Activated T-helper 17 cell treated with anti-CD3 and anti-CD28 coated beads, Interleukin-2, amount 50 U/mL, for 72 hours (primary cell): ENCODE results near the gene GJB4. TPM values are rescaled to one million over a fixed set of nuclear protein-coding genes. Genes with fewer than 3 reads are reported as not detected.

Source experiments
- ATAC-seq: fragments of 150-1000 bp; cut with Tn5 transposase; replicated peaks from 2 replicates; pipeline ENCODE4 v1.10.0; 2021; ENCODE audit warnings: mild to moderate bottlenecking, moderate library complexity
- H3K27ac Mint-ChIP-seq: one replicate; pipeline ENCODE4 v1.8.0; 2022; ENCODE audit warnings: mixed read lengths
- H3K27me3 Mint-ChIP-seq: one replicate; pipeline ENCODE4 v1.8.0; 2022; ENCODE audit warnings: mixed read lengths
- H3K36me3 Mint-ChIP-seq: one replicate; pipeline ENCODE4 v1.8.0; 2022; ENCODE audit warnings: low read depth, mild to moderate bottlenecking, mixed read lengths
- H3K4me1 Mint-ChIP-seq: one replicate; pipeline ENCODE4 v1.8.0; 2022; ENCODE audit warnings: mixed read lengths
- H3K4me3 Mint-ChIP-seq: one replicate; pipeline ENCODE4 v1.8.0; 2022; ENCODE audit warnings: mild to moderate bottlenecking, mixed read lengths
- H3K9me3 Mint-ChIP-seq: one replicate; pipeline ENCODE4 v1.8.0; 2022; ENCODE audit warnings: mixed read lengths
- total RNA-seq, 2 donors: library from RNA; stranded (reverse); gene quantifications; one replicate each; pipeline ENCODE4 v1.2.3, GENCODE V29; 2022

GJB4 gene
- total RNA-seq, 2 donors from 2014 or later, result not detected

- no peak overlapping the region for H3K4me3 Mint-ChIP-seq
- peaks cover 3% of the 10 kb centered on the region for H3K4me1 Mint-ChIP-seq
- no peaks in the 10 kb centered on the region for H3K36me3 Mint-ChIP-seq
- H3K27me3 Mint-ChIP-seq, result peaks cover 14% of the 10 kb centered on the region
- no peak for ATAC-seq
- H3K27ac Mint-ChIP-seq, result no peak overlapping the region
- no peaks in the 10 kb centered on the region for H3K9me3 Mint-ChIP-seq
These were observed 19.2 kb upstream of the GJB4 start for GRCh38 chr1:34740161-34740868.

GRCh38 chr1:34742667-34743270, 16.8 kb upstream of the GJB4 start:
- H3K36me3 Mint-ChIP-seq, result no peaks in the 10 kb centered on the region
- peaks cover 7% of the 10 kb centered on the region for H3K27me3 Mint-ChIP-seq
- H3K4me3 Mint-ChIP-seq, result no peak overlapping the region
- H3K27ac Mint-ChIP-seq, result no peak overlapping the region
- H3K9me3 Mint-ChIP-seq, result no peaks in the 10 kb centered on the region
- ATAC-seq, result peak; percentile 92
- H3K4me1 Mint-ChIP-seq, result peaks cover 3% of the 10 kb centered on the region

DNA sequence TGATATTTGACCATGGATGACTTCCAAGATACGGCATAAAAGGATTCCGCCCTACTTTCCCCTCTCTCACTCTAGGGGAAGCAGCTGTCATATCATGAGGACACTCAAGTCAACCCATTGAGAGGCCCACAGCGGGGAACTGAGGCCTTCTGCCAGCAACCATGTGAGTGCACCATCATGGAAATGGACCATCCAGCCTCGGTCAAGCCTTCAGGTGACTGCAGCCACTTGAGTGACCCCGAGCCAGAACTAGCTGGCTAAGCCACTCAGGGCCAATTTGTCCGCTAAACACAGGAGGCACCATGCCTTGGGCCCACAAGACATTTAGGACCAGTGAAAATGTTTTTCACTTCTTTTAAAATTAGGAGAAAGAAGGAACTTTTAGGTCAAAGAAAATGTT, 15.8 kb upstream of the GJB4 start:
- no peaks in the 10 kb centered on the region for H3K36me3 Mint-ChIP-seq
- no peak for ATAC-seq

GRCh38 chr1:34744851-34745250, 14.7 kb upstream of the GJB4 start:
- peaks cover 10% of the 10 kb centered on the region for H3K27me3 Mint-ChIP-seq

More for the DNA sequence above, 15.8 kb upstream of the GJB4 start:
- H3K27ac Mint-ChIP-seq, result no peak overlapping the region
- no peaks in the 10 kb centered on the region for H3K9me3 Mint-ChIP-seq
- H3K4me3 Mint-ChIP-seq, result no peak overlapping the region
- peaks cover 3% of the 10 kb centered on the region for H3K4me1 Mint-ChIP-seq
- H3K27me3 Mint-ChIP-seq, result peaks cover 7% of the 10 kb centered on the region

GRCh38 chr1:34745666-34746065, 13.9 kb upstream of the GJB4 start:
- no peak for ATAC-seq
- Mint-ChIP-seq H3K4me3 (no peak overlapping the region), H3K36me3 (no peaks in the 10 kb centered on the region), H3K27me3 (peaks cover 7% of the 10 kb centered on the region), H3K9me3 (no peaks in the 10 kb centered on the region), H3K4me1 (peaks cover 3% of the 10 kb centered on the region), H3K27ac (no peak overlapping the region)

More at GRCh38 chr1:34744851-34745250, 14.7 kb upstream of the GJB4 start:
- peaks cover 3% of the 10 kb centered on the region for H3K4me1 Mint-ChIP-seq
- no peaks in the 10 kb centered on the region for H3K36me3 Mint-ChIP-seq
- H3K27ac Mint-ChIP-seq, result no peak overlapping the region
- no peak overlapping the region for H3K4me3 Mint-ChIP-seq
- H3K9me3 Mint-ChIP-seq, result no peaks in the 10 kb centered on the region
- no peak for ATAC-seq

DNA sequence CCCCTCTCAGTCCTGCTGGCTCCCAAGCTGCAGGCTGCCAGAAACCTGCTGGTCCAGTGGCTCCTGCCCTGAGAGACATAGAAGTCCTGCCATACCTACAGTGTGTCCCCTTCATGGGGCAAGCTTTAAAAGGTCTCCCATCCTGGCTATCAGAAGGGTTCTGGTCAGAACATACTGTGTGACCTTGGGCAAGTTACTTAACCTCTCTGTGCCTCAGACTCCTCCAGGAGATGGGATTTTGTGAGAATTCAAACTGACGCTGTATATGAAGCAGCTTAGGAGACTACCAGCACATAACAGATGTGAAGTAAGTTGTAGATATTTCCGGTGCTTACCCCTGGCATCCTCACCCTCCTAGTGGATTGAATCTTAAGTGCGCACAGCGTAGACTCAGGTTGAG, 13.4 kb upstream of the GJB4 start:
- Mint-ChIP-seq H3K9me3 (no peaks in the 10 kb centered on the region), H3K4me3 (no peak overlapping the region), H3K4me1 (peaks cover 3% of the 10 kb centered on the region), H3K36me3 (no peaks in the 10 kb centered on the region), H3K27me3 (peaks cover 7% of the 10 kb centered on the region), H3K27ac (no peak overlapping the region)
- ATAC-seq, result no peak

DNA sequence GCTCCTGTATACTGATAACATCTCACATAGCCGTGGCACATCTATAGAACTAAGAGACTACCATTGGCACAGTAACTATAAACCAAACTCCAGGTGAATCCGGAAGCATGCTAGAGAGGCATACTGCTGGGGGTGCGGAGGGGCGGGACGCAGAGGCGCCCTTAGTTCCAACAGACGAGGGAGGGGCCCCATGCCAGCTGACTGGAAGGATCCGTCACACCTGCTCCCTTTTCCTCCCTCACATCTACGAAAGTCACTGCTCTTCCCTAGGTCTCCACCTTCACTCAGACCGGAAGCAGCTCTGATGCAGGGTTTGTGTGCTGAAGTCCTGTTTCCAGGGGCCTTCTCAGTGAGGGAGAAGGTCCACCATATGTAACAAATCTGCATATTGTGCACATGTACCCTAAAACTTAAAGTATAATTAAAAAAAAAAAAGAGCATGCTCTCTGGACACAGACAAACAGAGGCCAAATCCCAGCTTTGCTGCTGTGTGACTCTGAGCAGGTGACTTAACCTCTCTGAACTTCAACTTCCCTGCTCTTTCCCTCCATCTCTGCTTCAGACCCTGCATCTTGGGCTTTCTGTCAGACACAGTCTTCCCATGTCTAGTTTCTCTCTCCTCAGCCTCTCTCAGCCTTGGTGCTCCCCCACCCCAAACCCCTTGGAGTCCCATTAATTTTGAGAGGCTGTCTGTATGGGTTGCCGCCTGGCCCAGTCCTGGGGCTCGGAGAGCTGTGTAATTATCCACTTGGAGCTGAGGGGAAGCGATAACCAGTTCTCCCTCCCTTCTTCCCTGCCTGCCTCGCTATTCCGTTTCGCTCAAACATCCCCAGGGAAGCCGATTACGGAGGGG, 12.5 kb upstream of the GJB4 start:
- Mint-ChIP-seq H3K36me3 (no peaks in the 10 kb centered on the region), H3K4me3 (no peak overlapping the region), H3K27me3 (peaks cover 7% of the 10 kb centered on the region), H3K4me1 (peaks cover 3% of the 10 kb centered on the region), H3K9me3 (no peaks in the 10 kb centered on the region), H3K27ac (no peak overlapping the region)
- no peak for ATAC-seq

GRCh38 chr1:34747638-34747941, 11.9 kb upstream of the GJB4 start:
- peaks cover 3% of the 10 kb centered on the region for H3K4me1 Mint-ChIP-seq
- ATAC-seq, result no peak
- H3K36me3 Mint-ChIP-seq, result no peaks in the 10 kb centered on the region
- H3K27ac Mint-ChIP-seq, result no peak overlapping the region
- peaks cover 7% of the 10 kb centered on the region for H3K27me3 Mint-ChIP-seq
- H3K9me3 Mint-ChIP-seq, result no peaks in the 10 kb centered on the region
- H3K4me3 Mint-ChIP-seq, result no peak overlapping the region

DNA sequence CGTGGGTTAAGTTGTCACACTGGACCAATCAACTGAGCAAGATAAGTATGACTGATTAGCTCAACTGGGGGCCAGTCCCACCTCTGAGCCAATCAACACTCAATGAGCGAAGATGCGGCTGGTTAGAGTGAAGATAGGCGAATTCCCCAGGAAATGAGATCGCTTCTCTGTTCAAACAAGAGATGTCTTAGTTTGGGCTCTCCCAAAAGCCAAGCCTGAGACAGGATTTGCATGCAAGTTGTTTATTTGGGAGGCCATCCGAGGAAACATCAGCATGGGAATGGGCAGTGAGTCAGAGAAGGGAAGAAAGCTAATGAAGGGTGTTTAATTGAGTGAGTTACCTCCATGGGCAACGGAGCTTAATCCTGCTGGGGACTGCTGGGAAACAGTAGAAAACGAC, 9.5 kb upstream of the GJB4 start:
- peaks cover 3% of the 10 kb centered on the region for H3K27me3 Mint-ChIP-seq
- H3K4me3 Mint-ChIP-seq, result no peak overlapping the region
- H3K4me1 Mint-ChIP-seq, result no peaks in the 10 kb centered on the region
- H3K36me3 Mint-ChIP-seq, result no peaks in the 10 kb centered on the region
- no peak overlapping the region for H3K27ac Mint-ChIP-seq
- no peak for ATAC-seq
- no peaks in the 10 kb centered on the region for H3K9me3 Mint-ChIP-seq

GRCh38 chr1:34750610-34751009, 8.9 kb upstream of the GJB4 start:
- Mint-ChIP-seq H3K27ac (no peak overlapping the region), H3K4me1 (no peaks in the 10 kb centered on the region), H3K36me3 (no peaks in the 10 kb centered on the region), H3K9me3 (no peaks in the 10 kb centered on the region), H3K4me3 (no peak overlapping the region), H3K27me3 (peaks cover 3% of the 10 kb centered on the region)
- ATAC-seq, result no peak

- no peaks in the 10 kb centered on the region for H3K9me3 Mint-ChIP-seq
- H3K36me3 Mint-ChIP-seq, result no peaks in the 10 kb centered on the region
- no peaks in the 10 kb centered on the region for H3K4me1 Mint-ChIP-seq
- peaks cover 9% of the 10 kb centered on the region for H3K27me3 Mint-ChIP-seq
- no peak overlapping the region for H3K27ac Mint-ChIP-seq
- no peak overlapping the region for H3K4me3 Mint-ChIP-seq
- ATAC-seq, result no peak
These were observed 6.4 kb upstream of the GJB4 start for GRCh38 chr1:34753163-34753562.

- Mint-ChIP-seq H3K4me3 (no peak within 1 kb of the TSS), H3K27ac (no peak within 1 kb of the TSS), H3K4me1 (no peaks in the 10 kb centered on the region), H3K36me3 (no peaks in the 10 kb centered on the region), H3K27me3 (peaks cover 10% of the 10 kb centered on the region), H3K9me3 (no peaks in the 10 kb centered on the region)
- no peak for ATAC-seq
These were observed 4.4 kb upstream of the GJB4 start, which contains the start of gene GJB5 for GRCh38 chr1:34754964-34755637. Gene GJB5, plus strand, starts transcription at chr1:34755047. Its CDS starts 2,284 bp downstream, at chr1:34757331.

- Mint-ChIP-seq H3K9me3 (no peaks in the 10 kb centered on the region), H3K4me1 (no peaks in the 10 kb centered on the region)
These were observed 3.6 kb upstream of the GJB4 start for GRCh38 chr1:34755961-34756360.

GRCh38 chr1:34757386-34757785, 2.2 kb upstream of the GJB4 start:
- Mint-ChIP-seq H3K4me1 (no peaks in the 10 kb centered on the region), H3K36me3 (no peaks in the 10 kb centered on the region), H3K27ac (no peak overlapping the region), H3K27me3 (peaks cover 14% of the 10 kb centered on the region), H3K9me3 (no peaks in the 10 kb centered on the region), H3K4me3 (no peak overlapping the region)
- ATAC-seq, result no peak

More at GRCh38 chr1:34755961-34756360, 3.6 kb upstream of the GJB4 start:
- no peaks in the 10 kb centered on the region for H3K36me3 Mint-ChIP-seq
- no peak overlapping the region for H3K27ac Mint-ChIP-seq
- ATAC-seq, result no peak
- H3K27me3 Mint-ChIP-seq, result peaks cover 10% of the 10 kb centered on the region
- H3K4me3 Mint-ChIP-seq, result no peak overlapping the region
